Measurements from ENCODE around the gene FGFR3. TPM values are rescaled to one million over a fixed set of nuclear protein-coding genes. Genes with fewer than 3 reads are reported as not detected.

Gene FGFR3
- total and polyA plus RNA-seq, 3 experiments from 2014 or later = 0.07 TPM; not detected in 2

DNA sequence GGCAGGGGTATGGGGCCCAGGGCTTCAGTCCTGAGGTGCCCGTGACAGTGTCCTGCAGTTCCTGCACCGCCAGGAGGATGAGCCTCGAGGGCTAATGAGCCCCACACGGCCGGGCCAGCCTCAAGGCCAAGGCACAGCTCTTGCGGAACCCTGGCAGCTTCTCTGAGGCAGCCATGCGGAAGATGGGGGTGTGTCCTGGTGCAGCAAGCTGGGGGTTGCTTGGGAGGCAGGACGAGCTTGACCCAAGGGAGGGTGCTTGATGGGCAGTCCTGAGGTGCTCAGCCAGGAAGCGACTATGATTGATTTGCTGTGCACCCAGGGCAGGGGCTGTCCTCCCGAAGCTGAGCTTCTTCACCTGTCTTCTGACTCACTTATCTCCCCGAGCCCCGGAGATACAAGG, 9.1 kb upstream of the FGFR3 start:
- Histone ChIP-seq H3K27ac (ENCODE audit: low read depth, low read length) (no peak overlapping the region), H3K9me3 (ENCODE audit: low read length) (no peaks in the 10 kb centered on the region), H3K4me3 (ENCODE audit: low read length) (no peak overlapping the region), H3K4me1 (ENCODE audit: insufficient read depth, low read length) (no peaks in the 10 kb centered on the region), H3K27me3 (ENCODE audit: insufficient read depth, low read length, poor library complexity, severe bottlenecking) (no peaks in the 10 kb centered on the region), H3K36me3 (ENCODE audit: insufficient read depth, low read length) (no peaks in the 10 kb centered on the region)
- H3K27me3 Mint-ChIP-seq = peaks cover 0 to 3% of the 10 kb centered on the region in 2 donors
- no peak overlapping the region for H3K27ac Mint-ChIP-seq
- H3K36me3 Mint-ChIP-seq = no peaks in the 10 kb centered on the region
- CTCF ChIA-PET = no interaction called here
- POLR2A ChIA-PET = no interaction called here
- no peak overlapping the region for H3K4me3 Mint-ChIP-seq
- no peaks in the 10 kb centered on the region for H3K9me3 Mint-ChIP-seq
- H3K4me1 Mint-ChIP-seq = no peaks in the 10 kb centered on the region
- no peak for DNase-seq

DNA sequence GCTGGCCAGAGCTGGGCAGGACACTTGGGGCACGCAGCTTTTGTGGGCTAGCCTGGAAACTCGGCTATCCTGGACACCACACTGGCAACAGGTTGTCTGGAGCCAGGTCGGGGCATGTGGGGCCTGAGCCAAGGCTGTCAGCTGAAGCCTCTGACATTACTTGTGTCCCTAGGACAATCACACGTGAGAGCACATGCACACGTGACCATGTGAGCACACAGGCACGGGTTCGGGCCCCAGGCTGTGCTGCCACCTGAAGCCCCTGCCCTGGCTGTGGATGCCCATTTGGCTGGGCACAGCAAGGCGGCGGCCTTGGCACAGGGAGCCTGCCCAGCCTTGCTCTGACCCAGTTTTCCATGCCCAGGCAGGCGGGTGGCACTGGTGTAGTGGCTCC, 8.7 kb upstream of the FGFR3 start:
- Mint-ChIP-seq H3K4me1 (no peaks in the 10 kb centered on the region), H3K36me3 (no peaks in the 10 kb centered on the region), H3K4me3 (no peak overlapping the region), H3K9me3 (no peaks in the 10 kb centered on the region), H3K27me3 (peaks cover 0 to 2% of the 10 kb centered on the region in 2 donors), H3K27ac (no peak overlapping the region)
- Histone ChIP-seq H3K27ac (ENCODE audit: low read depth, low read length) (no peak overlapping the region), H3K4me1 (ENCODE audit: insufficient read depth, low read length) (no peaks in the 10 kb centered on the region), H3K36me3 (ENCODE audit: insufficient read depth, low read length) (no peaks in the 10 kb centered on the region), H3K27me3 (ENCODE audit: insufficient read depth, low read length, poor library complexity, severe bottlenecking) (no peaks in the 10 kb centered on the region), H3K9me3 (ENCODE audit: low read length) (no peaks in the 10 kb centered on the region), H3K4me3 (ENCODE audit: low read length) (no peak overlapping the region)
- ChIA-PET CTCF (no interaction called here), POLR2A (no interaction called here)
- no peak for DNase-seq

DNA sequence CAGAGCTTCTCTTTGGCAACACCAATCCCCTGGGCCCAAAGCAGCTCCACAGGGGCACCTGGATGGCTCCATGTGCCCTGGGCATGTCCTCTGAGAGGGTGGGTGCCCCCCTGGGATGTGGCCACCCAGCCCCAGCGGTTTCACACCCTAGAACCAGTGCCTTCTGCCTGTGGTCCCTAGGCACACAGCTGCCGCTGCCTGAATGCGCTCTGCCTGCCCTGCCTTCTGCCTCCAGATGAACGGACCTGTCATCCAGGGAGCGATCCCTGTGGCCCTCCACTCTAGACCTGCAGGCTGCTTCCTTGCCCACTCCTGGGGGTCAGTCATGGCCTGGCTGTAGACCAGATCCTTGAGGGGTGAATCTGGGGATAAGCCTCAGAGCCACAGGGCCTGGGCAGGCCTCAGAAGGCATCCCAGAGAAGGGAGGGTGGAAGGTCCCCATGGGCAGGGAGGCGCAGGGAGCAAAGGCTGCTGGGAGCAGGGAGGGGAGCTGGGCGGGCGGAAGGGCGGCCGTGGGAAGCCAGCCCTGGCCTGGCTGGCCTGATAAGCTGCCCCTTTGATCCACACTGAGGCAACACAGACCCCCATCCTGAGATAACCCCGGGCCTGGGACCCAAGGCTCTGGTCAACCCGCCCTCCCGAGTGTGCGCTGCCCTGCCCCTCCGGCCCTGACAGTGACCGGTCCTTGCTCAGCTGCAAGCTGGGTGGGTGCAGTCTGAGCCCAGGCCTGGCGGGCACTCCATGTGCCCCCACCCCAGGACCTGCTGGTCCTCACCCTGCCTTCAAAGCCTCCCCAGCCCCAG, 8.1 kb upstream of the FGFR3 start:
- ChIA-PET POLR2A (no interaction called here), CTCF (no interaction called here)
- no peaks in the 10 kb centered on the region for H3K27me3 ChIP-seq (ENCODE audit: insufficient read depth, low read length, poor library complexity, severe bottlenecking)
- H3K4me1 ChIP-seq (ENCODE audit: insufficient read depth, low read length) = no peaks in the 10 kb centered on the region
- Mint-ChIP-seq H3K27me3 (peaks cover 0 to 2% of the 10 kb centered on the region in 2 donors), H3K36me3 (no peaks in the 10 kb centered on the region), H3K27ac (no peak overlapping the region), H3K4me1 (no peaks in the 10 kb centered on the region), H3K4me3 (no peak overlapping the region), H3K9me3 (no peaks in the 10 kb centered on the region)
- H3K9me3 ChIP-seq (ENCODE audit: low read length) = no peaks in the 10 kb centered on the region
- no peak overlapping the region for H3K4me3 ChIP-seq (ENCODE audit: low read length)
- H3K36me3 ChIP-seq (ENCODE audit: insufficient read depth, low read length) = no peaks in the 10 kb centered on the region
- no peak for DNase-seq
- H3K27ac ChIP-seq (ENCODE audit: low read depth, low read length) = no peak overlapping the region

DNA sequence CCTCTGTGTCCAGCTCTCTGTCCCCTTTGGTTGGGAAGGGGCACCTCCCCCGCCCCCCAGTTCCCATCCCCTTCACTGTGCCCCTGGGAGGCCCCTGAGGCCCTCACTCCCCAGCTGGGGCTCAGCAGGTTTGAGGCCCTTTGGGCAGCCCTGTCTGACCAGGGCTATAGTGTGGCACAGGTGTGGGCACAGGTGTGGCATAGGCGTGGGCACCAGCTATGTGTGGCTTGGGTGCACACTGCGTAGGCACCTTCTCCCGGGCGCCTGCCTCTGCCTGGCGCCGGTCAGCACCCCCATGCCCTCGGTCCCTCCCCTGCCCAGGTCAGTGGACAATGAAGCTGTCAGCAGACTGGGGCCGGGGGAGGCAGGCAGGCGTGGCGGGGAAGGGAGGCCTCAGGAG, 7.5 kb upstream of the FGFR3 start:
- Histone ChIP-seq H3K27ac (ENCODE audit: low read depth, low read length) (no peak overlapping the region), H3K27me3 (ENCODE audit: insufficient read depth, low read length, poor library complexity, severe bottlenecking) (no peaks in the 10 kb centered on the region), H3K4me3 (ENCODE audit: low read length) (no peak overlapping the region), H3K4me1 (ENCODE audit: insufficient read depth, low read length) (no peaks in the 10 kb centered on the region), H3K9me3 (ENCODE audit: low read length) (no peaks in the 10 kb centered on the region), H3K36me3 (ENCODE audit: insufficient read depth, low read length) (no peaks in the 10 kb centered on the region)
- Mint-ChIP-seq H3K27ac (no peak overlapping the region), H3K27me3 (peaks cover under 1 to 2% of the 10 kb centered on the region in 2 donors), H3K4me3 (no peak overlapping the region), H3K9me3 (no peaks in the 10 kb centered on the region), H3K4me1 (no peaks in the 10 kb centered on the region), H3K36me3 (no peaks in the 10 kb centered on the region)
- POLR2A ChIA-PET = no interaction called here
- DNase-seq = no peak
- CTCF ChIA-PET = no interaction called here

DNA sequence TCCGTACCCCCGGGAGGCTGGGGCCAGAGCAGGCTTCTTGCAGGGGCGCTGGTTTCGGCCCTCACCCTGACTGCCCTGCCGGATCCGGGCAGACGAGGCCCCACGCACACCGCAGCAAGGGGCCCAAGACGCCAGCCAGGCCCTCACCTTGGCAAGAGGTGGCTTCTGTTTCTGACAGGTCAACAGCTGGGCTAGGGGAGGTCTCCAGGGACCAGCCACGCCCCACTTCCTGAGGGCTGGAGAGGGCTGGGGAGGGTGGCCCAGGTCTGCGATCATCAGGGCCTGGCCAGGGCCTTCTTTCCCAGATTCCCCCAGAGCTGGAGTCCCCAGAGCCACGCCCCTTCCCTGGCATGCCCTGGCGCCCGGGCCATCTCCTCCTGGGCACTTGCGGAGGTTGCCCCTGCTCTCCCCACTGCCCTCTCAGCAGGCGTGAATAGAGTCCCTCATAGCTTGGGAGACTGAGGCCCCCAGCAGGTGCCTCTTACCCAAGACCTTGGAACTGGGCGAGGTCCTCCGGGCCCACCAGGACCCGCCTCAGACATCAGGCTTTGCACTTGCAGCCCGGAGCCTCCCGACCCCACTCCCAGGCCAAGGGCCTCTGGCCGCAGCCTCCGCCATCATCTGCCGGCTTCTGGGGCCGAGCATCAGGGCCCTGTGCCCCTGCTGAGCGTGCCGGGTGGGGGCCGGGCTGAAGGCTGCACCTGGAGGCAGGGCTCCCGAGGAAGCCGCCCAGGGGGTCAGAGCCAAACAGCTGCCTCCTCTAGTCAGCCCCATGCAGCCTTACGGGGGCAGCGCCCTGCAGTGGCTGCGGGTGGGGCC, 6.3 kb upstream of the FGFR3 start:
- Histone ChIP-seq H3K4me1 (ENCODE audit: insufficient read depth, low read length) (no peaks in the 10 kb centered on the region), H3K27ac (ENCODE audit: low read depth, low read length) (no peak overlapping the region), H3K9me3 (ENCODE audit: low read length) (no peaks in the 10 kb centered on the region), H3K36me3 (ENCODE audit: insufficient read depth, low read length) (no peaks in the 10 kb centered on the region), H3K27me3 (ENCODE audit: insufficient read depth, low read length, poor library complexity, severe bottlenecking) (no peaks in the 10 kb centered on the region), H3K4me3 (ENCODE audit: low read length) (no peak overlapping the region)
- Mint-ChIP-seq H3K27ac (no peak overlapping the region), H3K27me3 (peaks cover 5 to 7% of the 10 kb centered on the region in 2 donors), H3K4me1 (no peaks in the 10 kb centered on the region), H3K36me3 (no peaks in the 10 kb centered on the region), H3K9me3 (no peaks in the 10 kb centered on the region), H3K4me3 (no peak overlapping the region)
- POLR2A ChIA-PET = no interaction called here
- CTCF ChIA-PET = no interaction called here
- DNase-seq = no peak

DNA sequence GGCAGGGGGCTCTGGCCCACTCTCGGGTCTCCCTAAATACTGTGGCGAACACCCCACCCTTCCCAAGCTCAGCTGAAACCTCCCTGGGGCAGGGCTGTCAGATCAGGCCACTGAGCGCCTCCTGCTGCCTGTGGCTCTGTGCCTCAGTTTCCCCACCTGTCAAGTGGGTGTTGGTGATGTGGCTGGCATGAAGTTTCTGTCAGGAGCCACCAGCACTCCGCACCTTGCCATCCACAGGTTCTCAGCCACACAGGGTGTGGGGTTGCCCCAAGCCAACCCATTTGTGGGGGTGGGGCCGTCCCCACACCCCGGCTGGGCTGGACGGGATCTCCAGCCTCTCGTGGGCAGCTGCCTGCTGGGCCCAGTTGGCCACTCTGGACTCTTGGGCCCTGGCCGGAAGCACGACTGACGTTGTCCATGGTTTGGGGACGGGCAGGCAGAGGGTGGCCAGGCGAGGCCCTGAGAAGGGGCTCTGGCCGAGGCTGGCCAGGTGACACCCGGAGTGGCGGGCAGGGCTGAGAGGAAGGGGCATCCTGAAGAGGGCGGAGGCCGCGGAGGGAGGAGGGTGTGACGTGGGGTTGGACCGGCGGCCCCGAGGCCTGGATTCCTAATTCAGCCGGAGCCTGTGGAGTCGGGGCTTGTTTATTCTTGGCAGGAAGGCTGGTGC, 5.5 kb upstream of the FGFR3 start:
- H3K4me3 Mint-ChIP-seq = no peak overlapping the region
- H3K4me1 Mint-ChIP-seq = no peaks in the 10 kb centered on the region
- H3K4me3 ChIP-seq (ENCODE audit: low read length) = no peak overlapping the region
- H3K9me3 Mint-ChIP-seq = no peaks in the 10 kb centered on the region
- no peaks in the 10 kb centered on the region for H3K36me3 ChIP-seq (ENCODE audit: insufficient read depth, low read length)
- H3K9me3 ChIP-seq (ENCODE audit: low read length) = no peaks in the 10 kb centered on the region
- no peak overlapping the region for H3K27ac Mint-ChIP-seq
- POLR2A ChIA-PET = no interaction called here
- no peaks in the 10 kb centered on the region for H3K27me3 ChIP-seq (ENCODE audit: insufficient read depth, low read length, poor library complexity, severe bottlenecking)
- CTCF ChIA-PET = no interaction called here
- H3K36me3 Mint-ChIP-seq = no peaks in the 10 kb centered on the region
- DNase-seq = no peak
- H3K4me1 ChIP-seq (ENCODE audit: insufficient read depth, low read length) = no peaks in the 10 kb centered on the region
- H3K27me3 Mint-ChIP-seq = peaks cover 5 to 7% of the 10 kb centered on the region in 2 donors
- H3K27ac ChIP-seq (ENCODE audit: low read depth, low read length) = no peak overlapping the region

DNA sequence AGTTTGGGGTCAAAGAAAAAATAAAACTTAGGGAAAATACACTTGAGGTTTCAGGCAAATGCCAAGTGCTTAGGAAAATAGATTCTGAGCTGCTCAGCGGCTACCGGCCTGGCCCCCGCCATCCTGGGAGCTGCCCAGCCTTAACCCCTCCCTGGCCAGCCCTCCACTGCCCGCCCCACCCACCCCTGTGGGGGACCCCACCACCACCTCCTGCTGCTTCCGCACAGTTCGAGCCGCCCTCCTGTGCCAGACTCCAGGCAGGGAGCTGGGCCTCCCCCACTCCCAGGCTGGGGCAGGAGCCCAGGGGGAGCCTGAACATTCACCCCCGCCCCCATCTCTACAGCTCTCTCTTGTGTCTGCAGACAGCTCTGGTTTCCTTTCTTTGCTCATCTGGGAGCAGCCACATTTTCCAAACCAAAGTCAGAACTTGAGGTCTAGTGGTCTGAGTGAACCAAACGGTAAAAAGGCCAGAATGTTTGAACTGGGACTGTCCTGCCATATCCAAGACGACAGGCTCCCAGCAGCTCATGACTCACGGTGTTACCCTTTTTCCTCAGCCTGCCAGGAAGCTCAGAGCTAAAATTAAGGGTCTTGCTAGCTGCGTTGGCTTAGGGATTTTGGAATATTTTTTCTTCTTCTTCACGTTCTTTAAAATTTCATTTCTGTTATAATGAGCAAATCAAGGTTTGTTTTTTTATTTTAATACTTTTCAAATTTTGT, 4.7 kb upstream of the FGFR3 start:
- Histone ChIP-seq H3K36me3 (ENCODE audit: insufficient read depth, low read length) (no peaks in the 10 kb centered on the region), H3K9me3 (ENCODE audit: low read length) (no peaks in the 10 kb centered on the region), H3K4me3 (ENCODE audit: low read length) (no peak overlapping the region), H3K27ac (ENCODE audit: low read depth, low read length) (no peak overlapping the region), H3K27me3 (ENCODE audit: insufficient read depth, low read length, poor library complexity, severe bottlenecking) (no peaks in the 10 kb centered on the region), H3K4me1 (ENCODE audit: insufficient read depth, low read length) (no peaks in the 10 kb centered on the region)
- CTCF ChIA-PET = no interaction called here
- no peak overlapping the region for H3K4me3 Mint-ChIP-seq
- H3K27ac Mint-ChIP-seq = no peak overlapping the region
- no peak for DNase-seq
- no peaks in the 10 kb centered on the region for H3K36me3 Mint-ChIP-seq
- peaks cover 5 to 7% of the 10 kb centered on the region in 2 donors for H3K27me3 Mint-ChIP-seq
- H3K9me3 Mint-ChIP-seq = no peaks in the 10 kb centered on the region
- POLR2A ChIA-PET = no interaction called here
- H3K4me1 Mint-ChIP-seq = no peaks in the 10 kb centered on the region

DNA sequence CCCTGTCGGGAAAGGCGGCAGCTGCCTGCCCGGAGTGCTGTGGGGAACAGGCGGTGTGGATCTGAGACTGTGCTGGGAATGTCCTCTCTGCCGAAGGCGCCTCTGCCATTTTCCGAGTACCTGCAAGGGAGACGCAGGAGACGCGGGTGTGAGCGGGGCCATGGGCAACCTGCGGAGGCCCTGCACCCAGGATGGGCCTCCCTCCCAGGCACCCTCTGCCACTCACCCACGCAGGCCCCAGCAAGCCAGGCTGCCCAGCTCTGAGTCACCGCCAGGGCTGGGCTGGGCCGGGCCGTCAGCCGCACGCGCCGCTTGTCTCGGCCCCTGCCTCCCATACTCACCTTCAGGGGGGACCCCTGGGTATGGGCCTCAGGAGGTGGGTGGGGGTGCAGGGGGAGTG, 3.5 kb upstream of the FGFR3 start:
- H3K9me3 ChIP-seq (ENCODE audit: low read length) = no peaks in the 10 kb centered on the region
- Mint-ChIP-seq H3K4me1 (no peaks in the 10 kb centered on the region), H3K27me3 (peaks cover 5 to 7% of the 10 kb centered on the region in 2 donors), H3K4me3 (no peak overlapping the region), H3K9me3 (no peaks in the 10 kb centered on the region), H3K27ac (no peak overlapping the region), H3K36me3 (no peaks in the 10 kb centered on the region)
- no peak overlapping the region for H3K4me3 ChIP-seq (ENCODE audit: low read length)
- no peak for DNase-seq
- H3K36me3 ChIP-seq (ENCODE audit: insufficient read depth, low read length) = no peaks in the 10 kb centered on the region
- ChIA-PET CTCF (no interaction called here), POLR2A (no interaction called here)
- no peaks in the 10 kb centered on the region for H3K27me3 ChIP-seq (ENCODE audit: insufficient read depth, low read length, poor library complexity, severe bottlenecking)
- H3K27ac ChIP-seq (ENCODE audit: low read depth, low read length) = no peak overlapping the region
- peaks cover 5% of the 10 kb centered on the region for H3K4me1 ChIP-seq (ENCODE audit: insufficient read depth, low read length)

Measured in CD8-positive, alpha-beta memory T cell (primary cell).